ENCODE data around the gene PLCXD1.

DNA sequence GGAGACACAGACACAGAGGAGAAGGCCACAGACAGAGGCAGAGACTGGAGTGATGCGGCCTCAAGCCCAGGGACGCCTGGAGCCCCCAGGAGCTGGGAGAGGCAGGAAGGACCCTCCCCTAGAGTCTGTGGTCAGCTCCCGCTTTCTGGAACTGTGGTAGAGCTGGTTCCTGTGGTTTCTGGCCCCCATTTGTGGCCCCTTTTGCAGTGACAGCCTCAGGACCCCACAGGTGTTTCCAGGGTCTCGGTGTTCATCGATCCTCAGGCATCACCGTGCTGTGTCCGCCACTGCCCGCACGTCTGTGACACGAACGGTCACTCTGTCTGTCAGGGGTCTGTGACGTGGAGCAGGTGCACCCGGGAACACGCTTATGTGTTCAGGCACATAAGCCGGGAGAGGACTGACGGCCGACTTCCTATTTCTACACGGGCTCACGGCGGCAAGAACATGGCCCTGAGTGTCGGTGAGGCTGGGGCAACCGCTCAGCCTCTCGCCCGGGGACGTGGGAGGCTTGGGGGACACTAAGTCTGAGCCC, 29.5 kb downstream of the PLCXD1 start:
- TF ChIP-seq CTCF (IDR thresholded peaks at IDR 0.05) (no peak), EZH2 (IDR thresholded peaks at IDR 0.05) (no peak), EZH2phosphoT487 (IDR thresholded peaks at IDR 0.05) (no peak)

Measured in neural progenitor cell (in vitro differentiated cells).